HG02970 (cell line): Measurements from ENCODE around the gene PHF21A.
"Not testable (repeated sequence)": the region's sequence is repeated elsewhere in the genome, so short reads cannot be mapped to it uniquely, and the experiment has no call there.

ENCODE experiments used
- ATAC-seq: cut with Tn5 transposase; IDR thresholded peaks from one replicate; pipeline ENCODE4 v1.9.1; 2021; ENCODE audit warnings: mild to moderate bottlenecking, moderate library complexity, moderate number of reproducible peaks; ENCODE audit not compliant: unreplicated experiment, low FRiP score

The PHF21A gene

DNA sequence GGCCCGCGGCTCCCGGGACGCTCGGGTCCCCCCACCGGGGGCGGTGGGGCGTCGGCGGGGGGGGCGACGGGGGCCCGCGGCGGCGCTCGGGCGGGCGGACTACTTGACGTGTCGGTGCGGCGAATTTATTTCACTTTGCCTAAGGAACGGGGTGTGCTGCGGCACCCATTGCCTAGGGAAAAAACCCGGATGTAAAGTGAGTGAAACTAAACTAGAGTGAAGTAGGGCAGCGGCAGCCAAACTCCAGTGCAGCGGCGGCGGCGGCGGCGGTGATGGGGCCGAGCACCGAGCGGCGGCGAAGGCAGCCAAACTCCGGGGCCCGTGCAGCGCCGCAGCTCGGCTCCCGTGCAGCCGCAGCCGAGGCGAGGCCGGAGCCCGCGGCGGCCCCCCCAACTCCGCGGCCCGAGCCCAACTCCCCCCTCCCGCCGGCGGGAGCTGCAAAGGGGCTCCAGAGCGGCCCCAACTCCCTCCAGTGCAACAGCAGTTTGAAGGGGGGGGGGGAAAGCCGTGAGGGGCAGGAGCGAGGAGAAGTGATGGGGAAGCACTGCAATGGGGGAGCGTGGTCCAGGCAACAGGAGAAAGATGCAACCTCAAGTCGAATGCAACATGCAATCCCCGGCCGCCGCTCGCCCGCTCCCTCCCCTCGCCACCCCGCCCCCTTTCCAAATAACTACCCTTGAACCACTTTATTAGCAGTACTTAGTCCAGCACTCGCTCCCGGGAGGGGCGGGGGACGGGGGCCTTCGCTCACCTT is 647 bp upstream of the PHF21A start:
- peak; percentile 41 for ATAC-seq

- peak; percentile 0 for ATAC-seq
Observed at GRCh38 chr11:46120346-46121300, 631 bp downstream of the PHF21A start.

- ATAC-seq: peak; percentile 24
Observed at GRCh38 chr11:46119352-46120216, 1.7 kb downstream of the PHF21A start.

- ATAC-seq: no peak
Observed at GRCh38 chr11:46118702-46119351, 2.4 kb downstream of the PHF21A start.

DNA sequence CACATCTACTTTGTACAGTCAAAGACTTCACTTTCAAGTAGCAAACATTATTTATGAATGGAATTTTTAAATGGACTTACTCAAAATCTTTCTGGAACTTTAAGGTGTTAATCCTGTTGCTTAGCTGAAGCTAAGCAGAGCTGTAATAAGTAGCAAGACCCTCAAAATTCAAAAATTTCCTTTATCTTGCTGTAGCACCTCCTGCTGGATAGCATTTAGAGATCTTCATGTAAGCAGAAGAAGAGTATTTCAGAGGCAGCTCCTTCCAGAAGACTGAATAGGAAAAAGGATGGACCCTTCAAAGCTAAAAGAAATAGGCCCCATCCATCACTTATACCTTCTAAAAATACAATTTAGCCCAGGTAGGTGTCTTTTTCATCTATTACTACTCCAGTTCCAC is 3.4 kb downstream of the PHF21A start:
- ATAC-seq: no peak

DNA sequence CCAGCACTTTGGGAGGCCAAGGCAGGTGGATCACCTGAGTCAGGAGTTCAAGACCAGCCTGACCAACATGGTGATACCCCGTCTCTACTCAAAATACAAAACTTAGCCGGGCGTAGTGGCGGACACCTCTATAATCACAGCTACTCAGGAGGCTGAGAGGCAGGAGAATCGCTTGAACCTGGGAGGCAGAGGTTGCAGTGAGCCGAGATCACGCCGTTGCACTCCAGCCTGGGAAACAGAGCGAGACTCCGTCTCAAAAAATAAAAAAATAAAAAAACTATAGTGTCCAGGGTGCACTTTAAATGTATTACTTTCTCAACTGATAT is 4.6 kb downstream of the PHF21A start:
- ATAC-seq: not testable (repeated sequence)

- ATAC-seq: no peak
Observed at GRCh38 chr11:46116007-46116711, 5.1 kb downstream of the PHF21A start.

GRCh38 chr11:46114961-46115360 is 6.3 kb downstream of the PHF21A start:
- no peak for ATAC-seq

DNA sequence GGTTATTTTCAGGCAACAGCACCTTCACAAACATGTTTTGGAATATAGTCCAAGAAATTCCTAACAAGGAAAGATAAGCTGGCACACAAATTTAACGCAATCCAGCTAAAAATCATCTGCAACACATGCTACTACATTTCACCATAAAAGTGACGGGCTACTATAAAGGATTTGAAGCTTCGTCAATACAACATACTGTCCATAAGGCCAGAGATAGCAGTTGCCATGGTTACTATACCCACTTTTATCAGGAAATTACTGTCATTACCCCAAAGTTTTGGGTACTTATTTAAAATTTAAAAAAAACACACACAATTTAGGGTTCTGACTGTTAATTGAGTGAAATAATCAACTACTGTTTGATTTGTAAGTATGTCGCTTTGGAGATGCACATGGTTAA is 6.9 kb downstream of the PHF21A start:
- no peak for ATAC-seq

DNA sequence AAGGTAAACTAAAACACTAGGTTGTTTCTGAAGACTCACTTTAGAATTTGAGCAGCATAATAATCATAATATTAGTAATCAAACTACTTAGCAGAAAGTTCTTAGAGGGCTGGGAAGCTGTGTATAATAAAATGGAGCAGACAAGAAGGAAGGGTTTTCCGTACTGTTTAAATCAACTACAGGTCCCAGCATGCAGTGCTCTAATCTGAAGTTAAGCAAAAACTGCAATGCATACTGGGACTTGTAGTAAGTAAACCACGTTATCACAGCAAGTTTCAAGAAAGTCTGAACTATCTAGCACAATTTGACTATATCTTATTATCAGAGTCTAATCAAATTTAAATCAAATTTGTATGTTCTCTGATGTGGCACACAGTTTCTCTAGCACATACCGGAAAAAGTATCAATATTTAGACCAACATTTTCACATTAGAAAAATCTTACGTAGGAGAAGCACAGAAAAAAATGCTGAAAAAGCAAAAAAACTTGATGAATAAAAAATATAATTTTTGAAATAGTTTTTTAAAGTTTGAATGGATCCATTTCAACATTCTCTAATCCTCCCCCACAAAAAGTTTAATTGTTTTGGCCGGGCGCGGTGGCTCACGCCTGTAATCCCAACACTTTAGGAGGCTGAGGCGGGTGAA is 8.2 kb downstream of the PHF21A start:
- ATAC-seq: no peak

GRCh38 chr11:46108751-46109150 is 12.5 kb downstream of the PHF21A start:
- ATAC-seq: no peak

DNA sequence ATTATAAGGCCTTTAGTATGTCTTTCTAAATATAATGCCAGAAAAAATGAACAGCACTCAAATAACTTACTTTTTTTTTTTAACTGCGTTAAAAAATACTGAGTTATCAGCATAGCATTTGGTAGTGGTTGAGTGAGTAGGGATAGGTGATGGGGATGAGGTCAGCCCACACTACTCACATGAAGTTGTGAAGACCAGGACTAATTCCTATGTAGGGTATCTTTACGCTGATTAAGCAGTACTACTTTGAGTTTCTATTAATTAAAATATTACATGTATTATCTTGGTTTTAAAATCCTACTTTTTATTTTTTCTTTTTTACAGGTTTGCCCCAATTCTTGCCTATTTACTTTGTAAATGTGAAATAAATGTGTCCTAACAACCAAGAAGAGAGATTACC is 13.5 kb downstream of the PHF21A start:
- ATAC-seq: no peak

GRCh38 chr11:46107408-46107718 is 13.9 kb downstream of the PHF21A start:
- ATAC-seq: no peak

DNA sequence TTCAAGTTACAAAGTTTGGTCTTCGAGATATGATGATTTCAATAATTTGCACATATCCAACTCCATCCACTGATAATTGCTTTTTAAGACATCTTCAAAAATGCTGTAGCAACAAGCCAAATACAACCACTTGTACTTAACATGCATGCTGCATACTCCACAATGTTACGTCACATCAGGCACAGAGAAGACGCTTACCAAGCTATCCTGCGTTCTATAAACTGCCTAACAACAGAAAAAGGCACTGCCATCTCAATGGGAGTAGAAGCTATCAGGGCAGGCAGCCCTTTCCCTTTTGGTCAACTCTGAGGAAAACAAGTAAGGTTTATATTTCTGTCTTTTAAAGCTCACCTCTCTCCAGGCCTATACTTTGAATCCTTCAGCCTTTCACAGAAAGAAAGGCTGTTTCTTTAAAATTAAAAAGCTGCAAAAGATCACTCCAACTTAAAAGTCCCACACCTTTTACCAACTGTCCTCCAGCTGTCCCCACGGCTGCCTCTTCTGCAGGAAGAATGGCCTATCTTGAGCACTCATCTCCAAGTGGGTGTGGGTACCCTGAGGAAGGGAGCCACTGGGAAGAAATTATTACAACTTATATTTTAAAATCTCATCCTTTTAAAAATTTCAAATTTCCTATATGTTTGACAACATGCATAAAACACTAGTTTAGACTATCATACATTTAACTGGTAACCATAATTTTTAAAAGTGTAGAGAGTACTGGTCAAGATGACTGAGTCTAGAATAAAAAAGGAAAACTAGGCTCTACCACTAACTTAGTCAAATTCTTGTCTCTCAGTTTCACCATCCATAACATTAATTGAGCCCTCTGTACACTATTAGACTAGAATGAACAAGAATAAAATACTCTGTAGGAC is 14.5 kb downstream of the PHF21A start:
- no peak for ATAC-seq

DNA sequence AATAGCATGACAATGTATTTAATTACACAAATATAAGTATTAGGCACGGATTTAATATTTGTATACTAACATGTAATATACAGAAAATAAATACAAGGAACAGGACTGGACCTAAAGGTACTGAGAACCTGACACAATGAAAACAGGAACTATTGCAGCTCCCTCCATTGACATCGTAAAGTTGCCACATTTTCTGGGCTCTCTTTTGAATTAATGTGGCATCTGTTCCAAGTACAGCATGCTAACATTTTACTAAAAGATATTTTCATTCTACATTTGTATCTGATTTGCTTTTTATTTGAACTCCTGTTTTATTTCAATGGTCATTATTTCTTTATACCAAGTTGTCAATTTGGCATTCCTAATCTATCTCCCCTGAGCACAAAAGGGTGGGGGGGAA is 15.3 kb downstream of the PHF21A start:
- no peak for ATAC-seq

GRCh38 chr11:46105134-46105628 is 16.1 kb downstream of the PHF21A start:
- no peak for ATAC-seq

- ATAC-seq: no peak
Observed at GRCh38 chr11:46102843-46103242, 18.4 kb downstream of the PHF21A start.

- ATAC-seq: no peak
Observed at GRCh38 chr11:46100670-46101069, 20.6 kb downstream of the PHF21A start.
